AG09309 (cell line): ENCODE results near the gene SUPT7L.

ENCODE experiments used
- DNase-seq: peaks from one replicate; pipeline ENCODE4 v3.0.0-alpha.2; 2010; ENCODE audit warnings: low read depth
- H3K4me3 ChIP-seq: 2 replicates; pipeline ENCODE4 v1.5.1; 2011; ENCODE audit warnings: mild to moderate bottlenecking, low read depth, low read length, moderate library complexity; ENCODE audit not compliant: control insufficient read depth
- CTCF ChIP-seq: IDR thresholded peaks from 2 replicates; pipeline ENCODE4 v1.5.1; 2011; ENCODE audit warnings: mild to moderate bottlenecking, low read depth, low read length, inconsistent platforms; ENCODE audit not compliant: insufficient read depth, control insufficient read depth; ENCODE audit errors: missing control alignments

SUPT7L gene

GRCh38 chr2:27663285-27664153, at the start of gene SUPT7L, which contains the start of gene SLC4A1AP:
TSS of gene SUPT7L (minus strand) at chr2:27663614. CDS start at chr2:27662192, 1,422 bp downstream.
TSS of gene SLC4A1AP (plus strand) at chr2:27663889. CDS start at chr2:27663915, 26 bp downstream.
- peak within 1 kb of the TSS; percentile 88 for H3K4me3 ChIP-seq
- no peak for TF ChIP-seq CTCF
- DNase-seq, result peak; percentile 57

GRCh38 chr2:27713201-27713600, 49.8 kb upstream of the SUPT7L start:
- DNase-seq, result no peak
- TF ChIP-seq CTCF, result no peak
- no peak overlapping the region for H3K4me3 ChIP-seq

- TF ChIP-seq CTCF, result no peak
- no peak overlapping the region for H3K4me3 ChIP-seq
- no peak for DNase-seq
Measured at GRCh38 chr2:27712522-27712921, 49.1 kb upstream of the SUPT7L start.

GRCh38 chr2:27711804-27712203, 48.4 kb upstream of the SUPT7L start:
- no peak for TF ChIP-seq CTCF
- DNase-seq, result no peak
- H3K4me3 ChIP-seq, result no peak overlapping the region

- no peak for DNase-seq
- no peak overlapping the region for H3K4me3 ChIP-seq
- TF ChIP-seq CTCF, result no peak
Measured at GRCh38 chr2:27710640-27711430, 47.4 kb upstream of the SUPT7L start.

- no peak overlapping the region for H3K4me3 ChIP-seq
- DNase-seq, result no peak
- TF ChIP-seq CTCF, result no peak
Measured at GRCh38 chr2:27709960-27710575, 46.7 kb upstream of the SUPT7L start.
